K562 (cell line): ENCODE data around the gene ZNF672. TPM values are rescaled to one million over a fixed set of nuclear protein-coding genes. Genes with fewer than 3 reads are reported as not detected.
A peak's percentile ranks its signal among the peaks of the same experiment; 100 is the strongest.

Source experiments
- BHLHE40 ChIP-seq: IDR thresholded peaks from 2 replicates; pipeline ENCODE4 v1.6.1; 2011; ENCODE audit warnings: low read length, improper control_type of control experiment
- KDM1A ChIP-seq, 2 experiments: fragments of 450-650 bp; IDR thresholded peaks; 2 replicates each; pipeline ENCODE4 v1.6.1; 2016; ENCODE audit warnings: mild to moderate bottlenecking in 2 of 2
- MCM5 ChIP-seq: fragments of 450-650 bp; IDR thresholded peaks from 2 replicates; pipeline ENCODE4 v1.6.1; 2016; ENCODE audit warnings: low read depth
- MGA ChIP-seq: fragments of 450-650 bp; IDR thresholded peaks from 2 replicates; pipeline ENCODE4 v1.6.1; 2016; ENCODE audit warnings: mild to moderate bottlenecking, moderate library complexity
- NCOA2 ChIP-seq, 2 experiments: fragments of 450-650 bp; IDR thresholded peaks; 2 replicates each; pipeline ENCODE4 v1.6.1; 2018; ENCODE audit warnings: mild to moderate bottlenecking in 2 of 2, moderate library complexity in 1 of 2; ENCODE audit not compliant: partially characterized antibody in 2 of 2
- NFATC3 ChIP-seq: fragments of 450-650 bp; IDR thresholded peaks from 2 replicates; pipeline ENCODE4 v1.6.1; 2017; ENCODE audit warnings: mild to moderate bottlenecking
- POU5F1 ChIP-seq: fragments of 150-350 bp; IDR thresholded peaks from 2 replicates; pipeline ENCODE4 v1.6.1; 2014; ENCODE audit warnings: borderline replicate concordance, low read length, low read depth, mild to moderate bottlenecking; ENCODE audit not compliant: partially characterized antibody
- PTBP1 ChIP-seq: fragments of 200-400 bp; formaldehyde crosslinking; IDR thresholded peaks from 2 replicates; pipeline ENCODE4 v1.6.1; 2017; ENCODE audit warnings: low read depth, low read length
- RERE ChIP-seq: sonication (generic); formaldehyde crosslinking; IDR thresholded peaks from 2 replicates; pipeline ENCODE4 v1.8.0; 2023; ENCODE audit warnings: missing genetic modification reagents, mild to moderate bottlenecking, borderline replicate concordance
- ZNF224 ChIP-seq: sonication (generic); formaldehyde crosslinking; IDR thresholded peaks from 2 replicates; pipeline ENCODE4 v1.8.0; 2022; ENCODE audit warnings: mild to moderate bottlenecking, missing genetic modification reagents
- polyA plus RNA-seq, 8 experiments: library from polyadenylated mRNA; depleted of rRNA in 4 of 8; stranded (reverse) in 5 of 8; unstranded in 3 of 8; fragments of >200 nt; fragmentation: Nextera tagmentation in 2 of 8; fragmentation: Illumina TruSeq in 1 of 8; extraction: Ambion mirVana in 2 of 8; extraction: Trizol in 1 of 8; gene quantifications; 2 replicates each; pipeline versions ENCODE4 v1.2.1 to v1.2.3, GENCODE V29; 2011 to 2014; ENCODE audit warnings: inconsistent platforms in 1 of 8, missing spikeins in 1 of 8
- total RNA-seq, 7 experiments: library from RNA; depleted of rRNA in 6 of 7; stranded (reverse); fragments of >200 nt in 6 of 7; fragmentation: Illumina TruSeq in 2 of 7; extraction: Trizol in 2 of 7; gene quantifications; 2 replicates each; pipeline versions ENCODE4 v1.2.1 to v1.2.3, GENCODE V29; 2011 to 2021; ENCODE audit warnings: low replicate concordance in 1 of 7

The ZNF672 gene
- total and polyA plus RNA-seq, 9 of the 15 experiments (the other 6 are each of a cell fraction or from before 2014, with no cell fraction given) = 1.9 to 57.9 (median 24.1) TPM

- TF ChIP-seq RERE (CRISPR knock-in tag) (no peak), NFATC3 (no peak), BHLHE40 (peak; percentile 32; the same call in 1 of the 2 replicates), NCOA2 (IDR thresholded peaks at IDR 0.05; ENCODE audit: partially characterized antibody in 2 of 2) (no peak), MGA (peak; percentile 94), ZNF224 (CRISPR knock-in tag) (peak; percentile 73; the same call in 1 of the 2 replicates), KDM1A (IDR thresholded peaks at IDR 0.05) (no peak), MCM5 (no peak), PTBP1 (no peak), POU5F1 (no peak)
These were observed 20.3 kb downstream of the ZNF672 start (continued) for GRCh38 chr1:248858096-248858890.
